Mammary epithelial cell (primary cell): Measurements from ENCODE around the gene RCL1.

ENCODE experiments used
- EZH2 ChIP-seq: IDR thresholded peaks from 2 replicates; pipeline ENCODE4 v1.6.1; 2012; ENCODE audit warnings: low read length, inconsistent platforms, borderline replicate concordance
- TF ChIP-seq, protein P1 (sequence below), 2 donors: IDR thresholded peaks in 1 of 2; conservative IDR thresholded peaks in 1 of 2; 2 replicates each; pipeline ENCODE4 v1.5.1; 2011 to 2012; ENCODE audit warnings: inconsistent platforms in 2 of 2, low read length in 2 of 2, mild to moderate bottlenecking in 2 of 2, control low read depth in 1 of 2, low read depth in 1 of 2; ENCODE audit not compliant: insufficient read depth in 1 of 2; ENCODE audit errors: extremely low read depth in 1 of 2

DNA sequence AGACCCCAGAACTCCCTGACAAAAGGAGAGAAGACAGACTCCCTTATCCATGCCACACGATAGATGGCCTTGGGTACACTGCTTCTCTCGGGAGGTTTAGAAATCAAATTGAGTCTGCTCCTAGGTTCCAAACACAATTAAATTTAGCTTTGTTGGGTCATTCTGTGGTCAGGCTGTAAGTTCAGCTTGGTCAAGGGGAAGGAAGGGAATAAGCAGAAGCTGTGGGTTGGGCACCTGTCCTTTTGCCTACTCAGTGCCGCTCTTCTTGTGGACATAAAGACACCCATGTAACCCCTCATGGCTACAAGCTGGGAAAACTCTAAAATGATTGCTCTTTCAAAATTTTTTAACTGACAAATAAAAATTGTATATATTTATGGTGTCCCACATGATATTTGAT is 32.6 kb upstream of the RCL1 start:
- TF ChIP-seq, protein P1, sequence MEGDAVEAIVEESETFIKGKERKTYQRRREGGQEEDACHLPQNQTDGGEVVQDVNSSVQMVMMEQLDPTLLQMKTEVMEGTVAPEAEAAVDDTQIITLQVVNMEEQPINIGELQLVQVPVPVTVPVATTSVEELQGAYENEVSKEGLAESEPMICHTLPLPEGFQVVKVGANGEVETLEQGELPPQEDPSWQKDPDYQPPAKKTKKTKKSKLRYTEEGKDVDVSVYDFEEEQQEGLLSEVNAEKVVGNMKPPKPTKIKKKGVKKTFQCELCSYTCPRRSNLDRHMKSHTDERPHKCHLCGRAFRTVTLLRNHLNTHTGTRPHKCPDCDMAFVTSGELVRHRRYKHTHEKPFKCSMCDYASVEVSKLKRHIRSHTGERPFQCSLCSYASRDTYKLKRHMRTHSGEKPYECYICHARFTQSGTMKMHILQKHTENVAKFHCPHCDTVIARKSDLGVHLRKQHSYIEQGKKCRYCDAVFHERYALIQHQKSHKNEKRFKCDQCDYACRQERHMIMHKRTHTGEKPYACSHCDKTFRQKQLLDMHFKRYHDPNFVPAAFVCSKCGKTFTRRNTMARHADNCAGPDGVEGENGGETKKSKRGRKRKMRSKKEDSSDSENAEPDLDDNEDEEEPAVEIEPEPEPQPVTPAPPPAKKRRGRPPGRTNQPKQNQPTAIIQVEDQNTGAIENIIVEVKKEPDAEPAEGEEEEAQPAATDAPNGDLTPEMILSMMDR (conservative IDR thresholded peaks at IDR 0.05 in 1 of 2, IDR thresholded peaks at IDR 0.05 in 1 of 2; ENCODE audit: extremely low read depth in 1 of 2, insufficient read depth in 1 of 2, low read depth in 1 of 2, low read length in 2 of 2): no peak
- no peak for TF ChIP-seq EZH2
